Keratinocyte (primary cell): ENCODE measurements around the gene PRKAG3. TPM values are rescaled to one million over a fixed set of nuclear protein-coding genes. Genes with fewer than 3 reads are reported as not detected.

ENCODE experiments used
- DNase-seq: peaks from one replicate; pipeline ENCODE4 v3.0.0-alpha.2; 2011; ENCODE audit warnings: low read depth, missing footprints, low spot score
- FAIRE-seq: peaks from 2 replicates; lab custom pipeline; 2011; peaks lifted over from hg19 to GRCh38; lab: Jason Lieb, UNC
- H2AFZ ChIP-seq: 2 replicates; pipeline ENCODE4 v1.6.0; 2012; ENCODE audit warnings: low read length, control low read depth, inconsistent platforms; ENCODE audit not compliant: control insufficient read depth
- H3K27ac ChIP-seq: 2 replicates; pipeline ENCODE4 v1.5.1; 2011; ENCODE audit warnings: low read length; ENCODE audit not compliant: control insufficient read depth, insufficient read depth
- H3K27me3 ChIP-seq: 3 replicates; pipeline ENCODE4 v1.6.0; 2011; ENCODE audit warnings: low read length; ENCODE audit not compliant: control insufficient read depth, insufficient read depth; ENCODE audit errors: extremely low read depth
- H3K36me3 ChIP-seq, 2 experiments: 2 replicates in 1 of 2; 3 replicates in 1 of 2; pipeline ENCODE4 v1.5.1; 2011; ENCODE audit warnings: low read length in 2 of 2, mild to moderate bottlenecking in 1 of 2; ENCODE audit not compliant: control insufficient read depth in 2 of 2, insufficient read depth in 2 of 2; ENCODE audit errors: extremely low read depth in 1 of 2
- H3K4me1 ChIP-seq: 3 replicates; pipeline ENCODE4 v1.5.1; 2011; ENCODE audit warnings: low read length; ENCODE audit not compliant: control insufficient read depth, insufficient read depth; ENCODE audit errors: extremely low read depth
- H3K4me2 ChIP-seq: 3 replicates; pipeline ENCODE4 v1.6.0; 2011; ENCODE audit warnings: low read depth, low read length; ENCODE audit not compliant: control insufficient read depth, insufficient read depth; ENCODE audit errors: extremely low read depth
- H3K4me3 ChIP-seq, 3 experiments: fragments of 200-600 bp in 1 of 3; sonication (generic) in 1 of 3; 2 replicates in 2 of 3; 3 replicates in 1 of 3; pipeline ENCODE4 v1.5.1; 2011 to 2016; ENCODE audit warnings: low read length in 3 of 3, mild to moderate bottlenecking in 3 of 3, control low read depth in 2 of 3, inconsistent platforms in 1 of 3, low read depth in 1 of 3, mixed read lengths in 1 of 3, mixed run types in 1 of 3, moderate library complexity in 1 of 3; ENCODE audit not compliant: control insufficient read depth in 2 of 3, insufficient read depth in 2 of 3; ENCODE audit errors: extremely low read depth in 1 of 3
- H3K79me2 ChIP-seq: 2 replicates; pipeline ENCODE4 v1.6.0; 2012; ENCODE audit warnings: low read length; ENCODE audit not compliant: control insufficient read depth, insufficient read depth
- H3K9ac ChIP-seq: 3 replicates; pipeline ENCODE4 v1.6.0; 2011; ENCODE audit warnings: low read length; ENCODE audit not compliant: control insufficient read depth, insufficient read depth; ENCODE audit errors: extremely low read depth
- H3K9me1 ChIP-seq: 3 replicates; pipeline ENCODE4 v1.6.0; 2011; ENCODE audit warnings: low read length; ENCODE audit not compliant: control insufficient read depth, insufficient read depth; ENCODE audit errors: extremely low read depth
- H3K9me3 ChIP-seq: 2 replicates; pipeline ENCODE4 v1.5.1; 2012; ENCODE audit warnings: low read depth, low read length; ENCODE audit not compliant: control insufficient read depth
- H4K20me1 ChIP-seq: 3 replicates; pipeline ENCODE4 v1.6.0; 2011; ENCODE audit warnings: low read length; ENCODE audit not compliant: control insufficient read depth, insufficient read depth; ENCODE audit errors: extremely low read depth
- CTCF ChIP-seq, 3 experiments: IDR thresholded peaks in 1 of 3; conservative IDR thresholded peaks in 1 of 3; optimal IDR thresholded peaks in 1 of 3; 2 replicates in 2 of 3; 3 replicates in 1 of 3; pipeline versions ENCODE3 to v1.5.1; 2011; ENCODE audit warnings: low read length in 3 of 3, mild to moderate bottlenecking in 3 of 3, moderate library complexity in 2 of 3, control low read depth in 1 of 3, inconsistent platforms in 1 of 3; ENCODE audit not compliant: insufficient read depth in 2 of 3; ENCODE audit errors: extremely low read depth in 1 of 3
- EZH2 ChIP-seq: IDR thresholded peaks from one replicate; pipeline ENCODE4 v1.6.1; 2012; ENCODE audit warnings: inconsistent platforms, mild to moderate bottlenecking, low read length, moderate library complexity
- dilution Hi-C: fragments of 300-500 bp; cut with MboI; formaldehyde crosslinking; loops from one replicate; pipeline ENCODE4 v1.7.0; 2020; ENCODE audit warnings: low sequenced_read_pairs; ENCODE audit not compliant: extremely low pct_ligation_motif_present
- polyA plus RNA-seq, 5 experiments: library from polyadenylated mRNA; depleted of rRNA in 3 of 5; stranded (reverse) in 3 of 5; stranded (forward) in 1 of 5; unstranded in 1 of 5; fragments of >200 nt; gene quantifications; 1 replicate in 1 of 5; 2 replicates in 3 of 5; 3 replicates in 1 of 5; pipeline versions ENCODE4 v1.2.1 to v1.2.3, GENCODE V29; 2011 to 2012; ENCODE audit warnings: missing spikeins in 2 of 5, low read depth in 1 of 5, low replicate concordance in 1 of 5

Gene PRKAG3
- polyA plus RNA-seq, 1 donor (not counting 4 experiments of a cell fraction or from before 2014, with no cell fraction given): not detected

GRCh38 chr2:218877891-218878290, 46.3 kb upstream of the PRKAG3 start:
- dilution Hi-C loops: no loop called here
- H3K9ac ChIP-seq: no peak overlapping the region

GRCh38 chr2:218877331-218877730, 45.7 kb upstream of the PRKAG3 start:
- dilution Hi-C loops: no loop called here
- Histone ChIP-seq H3K9me3 (no peaks in the 10 kb centered on the region), H3K9ac (no peak overlapping the region), H3K4me2 (no peak overlapping the region), H3K9me1 (no peaks in the 10 kb centered on the region), H3K4me1 (peaks cover 24% of the 10 kb centered on the region), H3K27ac (no peak overlapping the region), H2AFZ (no peak overlapping the region), H3K79me2 (no peaks in the 10 kb centered on the region), H3K27me3 (peaks cover 14% of the 10 kb centered on the region), H3K4me3 (no peak overlapping the region), H4K20me1 (no peaks in the 10 kb centered on the region), H3K36me3 (no peaks in the 10 kb centered on the region)
- DNase-seq: no peak
- TF ChIP-seq CTCF (optimal IDR thresholded peaks at IDR 0.05 in 1 of 3, IDR thresholded peaks at IDR 0.05 in 1 of 3, conservative IDR thresholded peaks at IDR 0.05 in 1 of 3; ENCODE audit: extremely low read depth in 1 of 3, insufficient read depth in 2 of 3, low read length in 3 of 3) (no peak), EZH2 (no peak)
- FAIRE-seq: no peak

More at GRCh38 chr2:218877891-218878290, 46.3 kb upstream of the PRKAG3 start:
- FAIRE-seq: no peak
- Histone ChIP-seq H3K9me1 (peaks cover under 1% of the 10 kb centered on the region), H3K79me2 (no peaks in the 10 kb centered on the region), H2AFZ (no peak overlapping the region), H3K4me1 (peaks cover 30% of the 10 kb centered on the region), H3K36me3 (no peaks in the 10 kb centered on the region), H3K27me3 (peaks cover 14% of the 10 kb centered on the region), H3K4me2 (no peak overlapping the region), H3K9me3 (no peaks in the 10 kb centered on the region), H3K4me3 (no peak overlapping the region), H3K27ac (no peak overlapping the region), H4K20me1 (no peaks in the 10 kb centered on the region)
- no peak for DNase-seq
- TF ChIP-seq CTCF (optimal IDR thresholded peaks at IDR 0.05 in 1 of 3, IDR thresholded peaks at IDR 0.05 in 1 of 3, conservative IDR thresholded peaks at IDR 0.05 in 1 of 3; ENCODE audit: extremely low read depth in 1 of 3, insufficient read depth in 2 of 3, low read length in 3 of 3): no peak
- no peak for TF ChIP-seq EZH2
